GM23338 (cell line): ENCODE measurements around the gene EPHB3. TPM values are rescaled to one million over a fixed set of nuclear protein-coding genes. Genes with fewer than 3 reads are reported as not detected.

Experiments used
- ATAC-seq: fragments of 200-7000 bp; cut with Tn5 transposase; 3 replicates; pipeline ENCODE4 v1.9.1; 2020
- DNase-seq: peaks from one replicate; pipeline ENCODE4 v3.0.0-alpha.2; 2015; ENCODE audit warnings: low spot score
- H2AFZ ChIP-seq: fragments of 200-600 bp; sonication (generic); 2 replicates; pipeline ENCODE4 v1.8.0; 2016; ENCODE audit warnings: antibody characterized with exemption, mild to moderate bottlenecking, moderate library complexity
- H3F3A ChIP-seq: fragments of 200-600 bp; sonication (generic); replicated peaks from 2 replicates; pipeline ENCODE4 v1.8.0; 2017; ENCODE audit warnings: antibody characterized with exemption, mixed run types, low read depth
- H3K27ac ChIP-seq: fragments of 200-600 bp; sonication (generic); 2 replicates; pipeline ENCODE4 v1.6.1; 2016; ENCODE audit warnings: low read depth
- H3K27me3 ChIP-seq: fragments of 200-600 bp; sonication (generic); 2 replicates; pipeline ENCODE4 v1.8.0; 2016; ENCODE audit warnings: mild to moderate bottlenecking, mixed run types, moderate library complexity; ENCODE audit not compliant: insufficient read depth
- H3K36me3 ChIP-seq: fragments of 200-600 bp; sonication (generic); 2 replicates; pipeline ENCODE4 v1.8.0; 2016; ENCODE audit warnings: mild to moderate bottlenecking; ENCODE audit not compliant: insufficient read depth
- H3K4me1 ChIP-seq: fragments of 200-600 bp; sonication (generic); 2 replicates; pipeline ENCODE4 v1.8.0; 2016; ENCODE audit warnings: mild to moderate bottlenecking, moderate library complexity; ENCODE audit not compliant: insufficient read depth
- H3K4me2 ChIP-seq: fragments of 200-600 bp; sonication (generic); 2 replicates; pipeline ENCODE4 v1.7.1; 2017; ENCODE audit warnings: mixed run types
- H3K4me3 ChIP-seq: fragments of 200-600 bp; sonication (generic); 2 replicates; pipeline ENCODE4 v1.6.1; 2016; ENCODE audit warnings: mixed run types
- H3K79me2 ChIP-seq: fragments of 200-600 bp; sonication (generic); replicated peaks from 2 replicates; pipeline ENCODE4 v1.8.0; 2017; ENCODE audit warnings: mild to moderate bottlenecking; ENCODE audit not compliant: insufficient read depth
- H3K9me2 ChIP-seq: fragments of 200-600 bp; sonication (generic); 2 replicates; pipeline ENCODE4 v1.8.0; 2017; ENCODE audit not compliant: insufficient read depth
- H4K20me1 ChIP-seq: fragments of 200-600 bp; sonication (generic); replicated peaks from 2 replicates; pipeline ENCODE4 v1.8.0; 2017; ENCODE audit warnings: mild to moderate bottlenecking; ENCODE audit not compliant: insufficient read depth
- H3K27ac Mint-ChIP-seq: 2 replicates; pipeline ENCODE4 v1.8.0; 2020; ENCODE audit warnings: inconsistent platforms, mild to moderate bottlenecking, moderate library complexity, mixed read lengths
- H3K27me3 Mint-ChIP-seq: 3 replicates; pipeline ENCODE4 v1.8.0; 2022; ENCODE audit warnings: low read depth, mild to moderate bottlenecking, moderate library complexity, mixed read lengths, inconsistent platforms; ENCODE audit not compliant: insufficient read depth, poor library complexity
- H3K36me3 Mint-ChIP-seq: 3 replicates; pipeline ENCODE4 v1.8.0; 2021; ENCODE audit warnings: low read depth, mild to moderate bottlenecking, inconsistent platforms, moderate library complexity, mixed read lengths
- H3K4me1 Mint-ChIP-seq: 3 replicates; pipeline ENCODE4 v1.8.0; 2020; ENCODE audit warnings: mild to moderate bottlenecking, inconsistent platforms, mixed read lengths
- H3K4me3 Mint-ChIP-seq: 3 replicates; pipeline ENCODE4 v1.8.0; 2021; ENCODE audit warnings: moderate library complexity, mild to moderate bottlenecking, inconsistent platforms, mixed read lengths
- H3K9me3 Mint-ChIP-seq: 3 replicates; pipeline ENCODE4 v1.8.0; 2020; ENCODE audit warnings: moderate library complexity, mild to moderate bottlenecking, inconsistent platforms, mixed read lengths
- CREB1 ChIP-seq: fragments of 250-450 bp; sonication (Bioruptor Pico); IDR thresholded peaks from 2 replicates; pipeline ENCODE4 v1.5.0; 2020; ENCODE audit warnings: low read depth, mild to moderate bottlenecking, moderate library complexity
- EZH2 ChIP-seq: fragments of 200-600 bp; sonication (generic); IDR thresholded peaks from one replicate; pipeline ENCODE4 v1.8.0; 2017; ENCODE audit warnings: antibody characterized with exemption, mild to moderate bottlenecking, low read depth; ENCODE audit not compliant: unreplicated experiment
- EZH2phosphoT487 ChIP-seq: fragments of 200-600 bp; sonication (generic); IDR thresholded peaks from one replicate; pipeline ENCODE4 v1.8.1; 2018; ENCODE audit warnings: antibody characterized with exemption; ENCODE audit not compliant: unreplicated experiment
- JUNB ChIP-seq: IDR thresholded peaks from one replicate; pipeline ENCODE4 v1.6.1; 2016; ENCODE audit warnings: antibody characterized with exemption; ENCODE audit not compliant: unreplicated experiment
- NANOG ChIP-seq: IDR thresholded peaks from 2 replicates; pipeline ENCODE4 v1.6.1; 2016; ENCODE audit warnings: antibody characterized with exemption, borderline replicate concordance
- POLR2AphosphoS5 ChIP-seq: IDR thresholded peaks from 2 replicates; pipeline ENCODE4 v1.6.1; 2016; ENCODE audit warnings: antibody characterized with exemption, low read depth
- REST ChIP-seq: IDR thresholded peaks from one replicate; pipeline ENCODE4 v1.6.1; 2018; ENCODE audit warnings: antibody characterized with exemption; ENCODE audit not compliant: unreplicated experiment
- STAT1 ChIP-seq: IDR thresholded peaks from one replicate; pipeline ENCODE4 v1.6.1; 2016; ENCODE audit warnings: antibody characterized with exemption; ENCODE audit not compliant: unreplicated experiment
- ZNF114 ChIP-seq: fragments of 250-450 bp; sonication (Bioruptor Pico); IDR thresholded peaks from 2 replicates; pipeline ENCODE4 v1.5.0; 2020; ENCODE audit warnings: mild to moderate bottlenecking, moderate library complexity
- ZNF331 ChIP-seq: fragments of 250-450 bp; sonication (Bioruptor Pico); IDR thresholded peaks from 2 replicates; pipeline ENCODE4 v1.5.0; 2020; ENCODE audit warnings: low read depth, mild to moderate bottlenecking, moderate library complexity
- polyA plus RNA-seq: library from polyadenylated mRNA; unstranded; fragments of >200 nt; fragmentation: Nextera tagmentation; extraction: Ambion mirVana; gene quantifications from 2 replicates; pipeline ENCODE4 v1.2.1, GENCODE V29; 2016
- total RNA-seq: library from RNA; depleted of rRNA; stranded (reverse); fragments of >200 nt; shearing (Covaris generic); gene quantifications from 2 replicates; pipeline ENCODE4 v1.2.3, GENCODE V29; 2014
- TF ChIP-seq, protein P1 (sequence below): fragments of 250-450 bp; sonication (Bioruptor Pico); IDR thresholded peaks from 2 replicates; pipeline ENCODE4 v1.5.0; 2020; ENCODE audit warnings: mild to moderate bottlenecking, moderate library complexity
- TF ChIP-seq, protein P2 (sequence below): IDR thresholded peaks from 2 replicates; pipeline ENCODE4 v1.6.1; 2016; ENCODE audit warnings: antibody characterized with exemption
- TF ChIP-seq, protein P3 (sequence below), 2 experiments: fragments of 200-600 bp in 1 of 2; sonication (generic) in 1 of 2; conservative IDR thresholded peaks; 2 replicates each; pipeline versions ENCODE4 v1.5.1 to v1.6.1; 2016 to 2017; ENCODE audit warnings: antibody characterized with exemption in 2 of 2, low read depth in 2 of 2, mild to moderate bottlenecking in 2 of 2, moderate library complexity in 1 of 2

The EPHB3 gene
- total and polyA plus RNA-seq, 2 experiments from 2014 or later: 0.57 to 2.0 TPM

DNA sequence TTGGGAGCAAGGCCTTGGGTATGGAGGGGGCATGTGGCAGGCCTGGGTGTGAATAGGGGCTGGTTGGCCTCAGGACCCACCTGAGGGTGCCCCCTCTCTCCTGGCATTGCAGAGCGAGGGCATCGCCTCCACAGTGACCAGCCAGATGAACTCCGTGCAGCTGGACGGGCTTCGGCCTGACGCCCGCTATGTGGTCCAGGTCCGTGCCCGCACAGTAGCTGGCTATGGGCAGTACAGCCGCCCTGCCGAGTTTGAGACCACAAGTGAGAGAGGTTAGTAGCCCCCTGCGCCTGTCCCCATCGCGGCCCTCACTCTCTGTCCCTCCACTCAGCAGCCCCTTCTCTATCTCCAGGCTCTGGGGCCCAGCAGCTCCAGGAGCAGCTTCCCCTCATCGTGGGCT lies 16.0 kb downstream of the EPHB3 start:
- no peaks in the 10 kb centered on the region for H3K36me3 ChIP-seq
- no peaks in the 10 kb centered on the region for H3K9me2 ChIP-seq
- H3K9me3 Mint-ChIP-seq: no peaks in the 10 kb centered on the region
- H3K4me3 Mint-ChIP-seq: no peak overlapping the region
- DNase-seq: no peak
- no peak overlapping the region for H3K4me2 ChIP-seq
- peaks cover 46% of the 10 kb centered on the region for H3K27me3 ChIP-seq
- peaks cover 37% of the 10 kb centered on the region for H3K4me1 ChIP-seq
- TF ChIP-seq, protein P1, sequence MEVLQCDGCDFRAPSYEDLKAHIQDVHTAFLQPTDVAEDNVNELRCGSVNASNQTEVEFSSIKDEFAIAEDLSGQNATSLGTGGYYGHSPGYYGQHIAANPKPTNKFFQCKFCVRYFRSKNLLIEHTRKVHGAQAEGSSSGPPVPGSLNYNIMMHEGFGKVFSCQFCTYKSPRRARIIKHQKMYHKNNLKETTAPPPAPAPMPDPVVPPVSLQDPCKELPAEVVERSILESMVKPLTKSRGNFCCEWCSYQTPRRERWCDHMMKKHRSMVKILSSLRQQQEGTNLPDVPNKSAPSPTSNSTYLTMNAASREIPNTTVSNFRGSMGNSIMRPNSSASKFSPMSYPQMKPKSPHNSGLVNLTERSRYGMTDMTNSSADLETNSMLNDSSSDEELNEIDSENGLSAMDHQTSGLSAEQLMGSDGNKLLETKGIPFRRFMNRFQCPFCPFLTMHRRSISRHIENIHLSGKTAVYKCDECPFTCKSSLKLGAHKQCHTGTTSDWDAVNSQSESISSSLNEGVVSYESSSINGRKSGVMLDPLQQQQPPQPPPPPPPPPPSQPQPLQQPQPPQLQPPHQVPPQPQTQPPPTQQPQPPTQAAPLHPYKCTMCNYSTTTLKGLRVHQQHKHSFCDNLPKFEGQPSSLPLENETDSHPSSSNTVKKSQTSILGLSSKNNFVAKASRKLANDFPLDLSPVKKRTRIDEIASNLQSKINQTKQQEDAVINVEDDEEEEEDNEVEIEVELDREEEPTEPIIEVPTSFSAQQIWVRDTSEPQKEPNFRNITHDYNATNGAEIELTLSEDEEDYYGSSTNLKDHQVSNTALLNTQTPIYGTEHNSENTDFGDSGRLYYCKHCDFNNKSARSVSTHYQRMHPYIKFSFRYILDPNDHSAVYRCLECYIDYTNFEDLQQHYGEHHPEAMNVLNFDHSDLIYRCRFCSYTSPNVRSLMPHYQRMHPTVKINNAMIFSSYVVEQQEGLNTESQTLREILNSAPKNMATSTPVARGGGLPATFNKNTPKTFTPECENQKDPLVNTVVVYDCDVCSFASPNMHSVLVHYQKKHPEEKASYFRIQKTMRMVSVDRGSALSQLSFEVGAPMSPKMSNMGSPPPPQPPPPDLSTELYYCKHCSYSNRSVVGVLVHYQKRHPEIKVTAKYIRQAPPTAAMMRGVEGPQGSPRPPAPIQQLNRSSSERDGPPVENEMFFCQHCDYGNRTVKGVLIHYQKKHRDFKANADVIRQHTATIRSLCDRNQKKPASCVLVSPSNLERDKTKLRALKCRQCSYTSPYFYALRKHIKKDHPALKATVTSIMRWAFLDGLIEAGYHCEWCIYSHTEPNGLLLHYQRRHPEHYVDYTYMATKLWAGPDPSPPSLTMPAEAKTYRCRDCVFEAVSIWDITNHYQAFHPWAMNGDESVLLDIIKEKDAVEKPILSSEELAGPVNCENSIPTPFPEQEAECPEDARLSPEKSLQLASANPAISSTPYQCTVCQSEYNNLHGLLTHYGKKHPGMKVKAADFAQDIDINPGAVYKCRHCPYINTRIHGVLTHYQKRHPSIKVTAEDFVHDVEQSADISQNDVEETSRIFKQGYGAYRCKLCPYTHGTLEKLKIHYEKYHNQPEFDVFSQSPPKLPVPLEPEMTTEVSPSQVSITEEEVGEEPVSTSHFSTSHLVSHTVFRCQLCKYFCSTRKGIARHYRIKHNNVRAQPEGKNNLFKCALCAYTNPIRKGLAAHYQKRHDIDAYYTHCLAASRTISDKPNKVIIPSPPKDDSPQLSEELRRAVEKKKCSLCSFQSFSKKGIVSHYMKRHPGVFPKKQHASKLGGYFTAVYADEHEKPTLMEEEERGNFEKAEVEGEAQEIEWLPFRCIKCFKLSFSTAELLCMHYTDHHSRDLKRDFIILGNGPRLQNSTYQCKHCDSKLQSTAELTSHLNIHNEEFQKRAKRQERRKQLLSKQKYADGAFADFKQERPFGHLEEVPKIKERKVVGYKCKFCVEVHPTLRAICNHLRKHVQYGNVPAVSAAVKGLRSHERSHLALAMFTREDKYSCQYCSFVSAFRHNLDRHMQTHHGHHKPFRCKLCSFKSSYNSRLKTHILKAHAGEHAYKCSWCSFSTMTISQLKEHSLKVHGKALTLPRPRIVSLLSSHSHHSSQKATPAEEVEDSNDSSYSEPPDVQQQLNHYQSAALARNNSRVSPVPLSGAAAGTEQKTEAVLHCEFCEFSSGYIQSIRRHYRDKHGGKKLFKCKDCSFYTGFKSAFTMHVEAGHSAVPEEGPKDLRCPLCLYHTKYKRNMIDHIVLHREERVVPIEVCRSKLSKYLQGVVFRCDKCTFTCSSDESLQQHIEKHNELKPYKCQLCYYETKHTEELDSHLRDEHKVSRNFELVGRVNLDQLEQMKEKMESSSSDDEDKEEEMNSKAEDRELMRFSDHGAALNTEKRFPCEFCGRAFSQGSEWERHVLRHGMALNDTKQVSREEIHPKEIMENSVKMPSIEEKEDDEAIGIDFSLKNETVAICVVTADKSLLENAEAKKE: no peak
- TF ChIP-seq NANOG: no peak
- TF ChIP-seq ZNF331 (CRISPR knock-in tag): no peak
- no peak for TF ChIP-seq POLR2AphosphoS5
- no peak for TF ChIP-seq REST
- TF ChIP-seq, protein P2, sequence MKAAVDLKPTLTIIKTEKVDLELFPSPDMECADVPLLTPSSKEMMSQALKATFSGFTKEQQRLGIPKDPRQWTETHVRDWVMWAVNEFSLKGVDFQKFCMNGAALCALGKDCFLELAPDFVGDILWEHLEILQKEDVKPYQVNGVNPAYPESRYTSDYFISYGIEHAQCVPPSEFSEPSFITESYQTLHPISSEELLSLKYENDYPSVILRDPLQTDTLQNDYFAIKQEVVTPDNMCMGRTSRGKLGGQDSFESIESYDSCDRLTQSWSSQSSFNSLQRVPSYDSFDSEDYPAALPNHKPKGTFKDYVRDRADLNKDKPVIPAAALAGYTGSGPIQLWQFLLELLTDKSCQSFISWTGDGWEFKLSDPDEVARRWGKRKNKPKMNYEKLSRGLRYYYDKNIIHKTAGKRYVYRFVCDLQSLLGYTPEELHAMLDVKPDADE: no peak
- no peak for TF ChIP-seq EZH2
- TF ChIP-seq, protein P3, sequence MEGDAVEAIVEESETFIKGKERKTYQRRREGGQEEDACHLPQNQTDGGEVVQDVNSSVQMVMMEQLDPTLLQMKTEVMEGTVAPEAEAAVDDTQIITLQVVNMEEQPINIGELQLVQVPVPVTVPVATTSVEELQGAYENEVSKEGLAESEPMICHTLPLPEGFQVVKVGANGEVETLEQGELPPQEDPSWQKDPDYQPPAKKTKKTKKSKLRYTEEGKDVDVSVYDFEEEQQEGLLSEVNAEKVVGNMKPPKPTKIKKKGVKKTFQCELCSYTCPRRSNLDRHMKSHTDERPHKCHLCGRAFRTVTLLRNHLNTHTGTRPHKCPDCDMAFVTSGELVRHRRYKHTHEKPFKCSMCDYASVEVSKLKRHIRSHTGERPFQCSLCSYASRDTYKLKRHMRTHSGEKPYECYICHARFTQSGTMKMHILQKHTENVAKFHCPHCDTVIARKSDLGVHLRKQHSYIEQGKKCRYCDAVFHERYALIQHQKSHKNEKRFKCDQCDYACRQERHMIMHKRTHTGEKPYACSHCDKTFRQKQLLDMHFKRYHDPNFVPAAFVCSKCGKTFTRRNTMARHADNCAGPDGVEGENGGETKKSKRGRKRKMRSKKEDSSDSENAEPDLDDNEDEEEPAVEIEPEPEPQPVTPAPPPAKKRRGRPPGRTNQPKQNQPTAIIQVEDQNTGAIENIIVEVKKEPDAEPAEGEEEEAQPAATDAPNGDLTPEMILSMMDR (conservative IDR thresholded peaks at IDR 0.05; ENCODE audit: low read depth in 2 of 2): no peak
- no peak for TF ChIP-seq STAT1
- no peak for TF ChIP-seq JUNB
- no peak for TF ChIP-seq CREB1 (CRISPR knock-in tag)
- no peak for TF ChIP-seq ZNF114
- no peak for TF ChIP-seq EZH2phosphoT487
- no peak overlapping the region for H2AFZ ChIP-seq
- H3K27ac Mint-ChIP-seq: no peak overlapping the region
- H3K36me3 Mint-ChIP-seq: no peaks in the 10 kb centered on the region; the same call in 1 of the 3 replicates
- no peak overlapping the region for H3K4me3 ChIP-seq
- H3F3A ChIP-seq: no peaks in the 10 kb centered on the region
- peaks cover 22% of the 10 kb centered on the region for H3K27me3 Mint-ChIP-seq
- H3K27ac ChIP-seq: no peak overlapping the region
- peaks cover 56% of the 10 kb centered on the region for H3K4me1 Mint-ChIP-seq
- no peaks in the 10 kb centered on the region for H3K79me2 ChIP-seq
- H4K20me1 ChIP-seq: no peaks in the 10 kb centered on the region
- ATAC-seq: no peak
